Measurements from ENCODE around the gene CASP2. TPM values are rescaled to one million over a fixed set of nuclear protein-coding genes. Genes with fewer than 3 reads are reported as not detected.

CASP2 gene
- total RNA-seq, 5 donors from 2014 or later (not counting 1 experiment from before 2014, with no cell fraction given) = 43.4 to 83.6 (median 73.7) TPM

DNA sequence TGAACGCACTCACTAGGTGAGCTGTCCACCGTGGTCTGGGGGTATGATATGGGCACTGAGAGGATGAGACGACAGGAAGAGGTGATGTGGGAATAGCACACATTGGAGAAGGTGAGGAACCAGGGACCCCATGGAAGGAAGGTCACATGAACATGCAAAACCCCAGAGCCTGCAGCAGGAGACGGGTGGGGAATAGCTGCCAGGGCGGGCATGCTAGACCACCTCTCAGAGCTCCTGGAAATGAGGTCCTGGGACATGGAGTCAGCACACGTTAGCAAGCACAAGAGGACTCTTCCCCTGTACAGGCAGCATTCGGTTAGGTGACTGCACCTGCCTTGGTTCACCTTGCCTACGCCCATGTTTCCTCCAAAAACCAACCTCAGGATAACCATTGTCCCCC is 66.2 kb downstream of the CASP2 start:
- ChIA-PET CTCF (no interaction called here), POLR2A (no interaction called here)
- H3K4me3 Mint-ChIP-seq = no peak overlapping the region
- H3K27ac Mint-ChIP-seq = no peak overlapping the region
- H3K4me1 Mint-ChIP-seq = peaks cover 0 to 2% (median 0%) of the 10 kb centered on the region in 3 donors
- H3K4me1 ChIP-seq (ENCODE audit: control insufficient read depth in 1 of 2, extremely low read depth in 1 of 2, insufficient read depth in 2 of 2, low read length in 2 of 2) = no peaks in the 10 kb centered on the region
- no peak overlapping the region for H3K4me3 ChIP-seq (ENCODE audit: control insufficient read depth in 1 of 2, extremely low read depth in 1 of 2, low read length in 1 of 2)
- no peaks in the 10 kb centered on the region for H3K36me3 ChIP-seq (ENCODE audit: control insufficient read depth in 2 of 2, extremely low read depth in 1 of 2, insufficient read depth in 1 of 2, low read length in 1 of 2)
- no peaks in the 10 kb centered on the region for H3K9me3 ChIP-seq
- DNase-seq (no peak), ATAC-seq (replicated peaks in 1 of 4) (no peak)
- no peaks in the 10 kb centered on the region for H3K9me3 Mint-ChIP-seq
- H3K36me3 Mint-ChIP-seq = no peaks in the 10 kb centered on the region
- H3K27me3 ChIP-seq (replicated peaks in 1 of 2; ENCODE audit: control insufficient read depth in 2 of 2, extremely low read depth in 1 of 2, insufficient read depth in 2 of 2, low read length in 1 of 2) = peaks cover 0 to 16% of the 10 kb centered on the region in 2 experiments
- WGBS (ENCODE audit: insufficient coverage) = 86% methylated on average over 6 of the region's 8 CpGs
- H3K27ac ChIP-seq (ENCODE audit: low read length) = no peak overlapping the region
- no peaks in the 10 kb centered on the region for H3K27me3 Mint-ChIP-seq

- POLR2A ChIA-PET = no interaction called here
- Mint-ChIP-seq H3K9me3 (no peaks in the 10 kb centered on the region), H3K27ac (no peak overlapping the region), H3K27me3 (no peaks in the 10 kb centered on the region), H3K4me3 (no peak overlapping the region), H3K4me1 (peaks cover 0 to 2% (median 0%) of the 10 kb centered on the region in 3 donors), H3K36me3 (no peaks in the 10 kb centered on the region)
- Histone ChIP-seq H3K27ac (ENCODE audit: low read length) (no peak overlapping the region), H3K9me3 (no peaks in the 10 kb centered on the region), H3K36me3 (ENCODE audit: control insufficient read depth in 2 of 2, extremely low read depth in 1 of 2, insufficient read depth in 1 of 2, low read length in 1 of 2) (no peaks in the 10 kb centered on the region), H3K4me3 (ENCODE audit: control insufficient read depth in 1 of 2, extremely low read depth in 1 of 2, low read length in 1 of 2) (no peak overlapping the region), H3K27me3 (replicated peaks in 1 of 2; ENCODE audit: control insufficient read depth in 2 of 2, extremely low read depth in 1 of 2, insufficient read depth in 2 of 2, low read length in 1 of 2) (peaks cover 0 to 16% of the 10 kb centered on the region in 2 experiments), H3K4me1 (ENCODE audit: control insufficient read depth in 1 of 2, extremely low read depth in 1 of 2, insufficient read depth in 2 of 2, low read length in 2 of 2) (no peaks in the 10 kb centered on the region)
- DNase-seq = no peak
- WGBS (ENCODE audit: insufficient coverage) = 88% methylated on average over 3 of the region's 8 CpGs
- no peak for ATAC-seq (replicated peaks in 1 of 4)
- CTCF ChIA-PET = no interaction called here
Measured at GRCh38 chr7:143354965-143355364, 66.8 kb downstream of the CASP2 start.

DNA sequence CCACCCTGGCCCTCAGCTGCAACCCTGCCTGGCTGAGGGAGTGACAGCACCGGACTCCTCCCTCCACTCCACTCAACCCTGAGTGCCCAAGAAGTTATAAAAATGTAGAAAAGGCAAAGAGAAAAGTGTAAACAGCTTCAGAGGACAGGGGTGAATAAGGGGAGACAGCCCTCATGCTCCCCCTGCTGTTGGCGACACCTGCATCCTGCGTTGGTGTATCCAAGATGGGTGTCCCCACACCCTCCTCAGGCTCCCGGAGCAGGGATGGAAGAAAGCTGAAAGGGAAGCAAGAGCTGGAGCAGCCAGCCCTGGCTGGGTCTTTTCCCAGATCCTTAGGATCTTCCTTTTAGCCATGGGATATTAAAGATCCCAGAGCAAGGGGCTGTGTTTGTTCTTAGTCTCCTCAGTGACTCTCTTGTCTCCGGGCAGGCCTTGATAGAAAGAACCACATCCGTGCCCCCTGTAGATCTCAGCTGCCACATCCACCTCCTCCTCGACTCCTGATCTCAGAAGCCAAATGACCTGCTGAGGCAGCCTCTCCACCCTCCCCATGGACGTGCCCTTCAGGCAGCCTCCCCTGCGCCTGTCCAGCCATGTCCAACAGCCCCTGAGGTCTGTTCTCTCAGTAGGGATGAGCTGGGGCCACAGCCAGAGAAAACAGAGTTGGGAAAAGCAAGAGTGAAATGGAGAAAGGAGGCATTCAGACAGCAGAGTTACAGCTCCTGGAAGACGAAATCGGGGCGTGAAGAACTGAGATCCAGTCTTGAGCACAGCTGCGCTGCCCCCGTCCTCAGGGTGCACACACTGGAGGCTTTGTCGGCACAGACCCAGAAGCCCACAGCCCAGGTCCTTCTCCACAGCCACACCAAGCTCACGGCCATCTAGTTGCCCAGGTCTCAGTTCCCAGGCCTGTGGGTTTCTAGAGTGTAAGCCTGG is 67.6 kb downstream of the CASP2 start:
- Mint-ChIP-seq H3K36me3 (no peaks in the 10 kb centered on the region), H3K4me1 (peaks cover 0 to 6% (median 4%) of the 10 kb centered on the region in 3 donors), H3K27ac (no peak overlapping the region), H3K27me3 (peaks cover 3% of the 10 kb centered on the region in 2 donors), H3K4me3 (no peak overlapping the region), H3K9me3 (no peaks in the 10 kb centered on the region)
- ATAC-seq (replicated peaks in 1 of 4) (no peak), DNase-seq (no peak)
- Histone ChIP-seq H3K27me3 (replicated peaks in 1 of 2; ENCODE audit: control insufficient read depth in 2 of 2, extremely low read depth in 1 of 2, insufficient read depth in 2 of 2, low read length in 1 of 2) (peaks cover 0 to 16% of the 10 kb centered on the region in 2 experiments), H3K4me1 (ENCODE audit: control insufficient read depth in 1 of 2, extremely low read depth in 1 of 2, insufficient read depth in 2 of 2, low read length in 2 of 2) (no peaks in the 10 kb centered on the region), H3K4me3 (ENCODE audit: control insufficient read depth in 1 of 2, extremely low read depth in 1 of 2, low read length in 1 of 2) (no peak overlapping the region), H3K9me3 (no peaks in the 10 kb centered on the region), H3K27ac (ENCODE audit: low read length) (no peak overlapping the region), H3K36me3 (ENCODE audit: control insufficient read depth in 2 of 2, extremely low read depth in 1 of 2, insufficient read depth in 1 of 2, low read length in 1 of 2) (no peaks in the 10 kb centered on the region)
- POLR2A ChIA-PET = no interaction called here
- WGBS (ENCODE audit: insufficient coverage) = 96% methylated on average over 9 of the region's 16 CpGs
- CTCF ChIA-PET = no interaction called here

- H3K9me3 ChIP-seq = no peaks in the 10 kb centered on the region
- no peaks in the 10 kb centered on the region for H3K36me3 Mint-ChIP-seq
- peaks cover 0 to 18% of the 10 kb centered on the region in 2 experiments for H3K27me3 ChIP-seq (replicated peaks in 1 of 2; ENCODE audit: control insufficient read depth in 2 of 2, extremely low read depth in 1 of 2, insufficient read depth in 2 of 2, low read length in 1 of 2)
- no peak overlapping the region for H3K27ac Mint-ChIP-seq
- H3K27me3 Mint-ChIP-seq = peaks cover 3% of the 10 kb centered on the region in 2 donors
- H3K36me3 ChIP-seq (ENCODE audit: control insufficient read depth in 2 of 2, extremely low read depth in 1 of 2, insufficient read depth in 1 of 2, low read length in 1 of 2) = no peaks in the 10 kb centered on the region
- DNase-seq (no peak), ATAC-seq (replicated peaks in 1 of 4) (no peak)
- H3K4me1 ChIP-seq (ENCODE audit: control insufficient read depth in 1 of 2, extremely low read depth in 1 of 2, insufficient read depth in 2 of 2, low read length in 2 of 2) = no peaks in the 10 kb centered on the region
- ChIA-PET POLR2A (no interaction called here), CTCF (no interaction called here)
- H3K9me3 Mint-ChIP-seq = no peaks in the 10 kb centered on the region
- H3K4me3 ChIP-seq (ENCODE audit: control insufficient read depth in 1 of 2, extremely low read depth in 1 of 2, low read length in 1 of 2) = no peak overlapping the region
- H3K4me1 Mint-ChIP-seq = peaks cover 0 to 10% (median 4%) of the 10 kb centered on the region in 3 donors
- no peak overlapping the region for H3K27ac ChIP-seq (ENCODE audit: low read length)
- 89% methylated on average over 12 of the region's 13 CpGs for WGBS (ENCODE audit: insufficient coverage)
- no peak overlapping the region for H3K4me3 Mint-ChIP-seq
Measured at GRCh38 chr7:143356414-143357050, 68.4 kb downstream of the CASP2 start.

Other genes with a start within 250 kb of the CASP2 start
- gene OR6V1, start 236.0 kb upstream of the CASP2 start, total RNA-seq = not detected
- not detected for gene PIP, start 156.3 kb upstream of the CASP2 start, total RNA-seq
- gene TAS2R39, start 104.9 kb upstream of the CASP2 start, total RNA-seq = not detected
- not detected for gene TAS2R40, start 66.3 kb upstream of the CASP2 start, total RNA-seq
- 100 to 1,000 TPM; 347 to 524 (median 406) TPM for gene GSTK1, start 24.9 kb upstream of the CASP2 start, total RNA-seq
- gene TMEM139, start 3.4 kb upstream of the CASP2 start, total RNA-seq = 1 to 10 TPM in 3 of 5 donors, under 1 TPM in 1, not detected in 1; 0.66 to 1.6 (median 1.2) TPM
- not detected for gene CLCN1, start 27.8 kb downstream of the CASP2 start, total RNA-seq
- 1 to 10 TPM in 3 of 5 donors, under 1 TPM in 2; 0.08 to 3.6 (median 2.1) TPM for gene FAM131B, start 74.4 kb downstream of the CASP2 start, total RNA-seq
- gene ZYX, start 93.0 kb downstream of the CASP2 start, total RNA-seq = 100 to 1,000 TPM; 107 to 186 (median 159) TPM
- 10 to 100 TPM; 23.8 to 49.8 (median 43.5) TPM for gene EPHA1, start 120.5 kb downstream of the CASP2 start, total RNA-seq
- gene TAS2R60, start 155.1 kb downstream of the CASP2 start, total RNA-seq = 1 to 10 TPM in 2 of 5 donors, under 1 TPM in 2, not detected in 1; 0.38 to 2.4 (median 1.0) TPM
- gene TAS2R41, start 189.5 kb downstream of the CASP2 start, total RNA-seq = 1 to 10 TPM in 2 of 5 donors, under 1 TPM in 3; 0.28 to 2.5 (median 0.93) TPM